ENCODE measurements around the gene UCKL1. TPM values are rescaled to one million over a fixed set of nuclear protein-coding genes. Genes with fewer than 3 reads are reported as not detected.

The UCKL1 gene
- total RNA-seq, 1 donor from 2014 or later: 33.4 TPM

DNA sequence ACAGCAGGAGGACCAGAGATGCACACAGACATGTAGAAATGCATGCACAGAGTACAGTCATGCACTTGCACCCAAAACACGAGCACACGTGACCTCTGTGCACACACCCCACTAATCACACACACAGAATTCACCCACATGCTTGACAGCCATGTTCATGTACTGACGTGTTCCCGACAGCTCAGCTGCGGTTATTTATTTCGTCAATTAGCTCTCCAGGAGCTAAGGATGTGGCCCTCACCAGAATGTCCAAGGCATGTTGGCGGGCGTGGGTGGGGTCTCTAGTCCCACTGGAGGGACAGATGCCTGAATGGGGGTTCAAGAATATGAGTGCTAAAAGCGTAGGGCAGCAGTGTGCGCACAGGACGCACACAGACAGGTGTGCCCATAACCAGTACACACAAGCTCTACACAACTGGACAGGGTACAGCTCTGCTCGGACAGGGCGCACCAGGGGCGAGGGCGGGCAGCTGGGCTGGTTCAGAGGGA, 24.1 kb upstream of the UCKL1 start:
- peaks cover 3% of the 10 kb centered on the region for H3K36me3 Mint-ChIP-seq (ENCODE audit: low read depth, unreplicated experiment)
- no peaks in the 10 kb centered on the region for H3K9me3 ChIP-seq (ENCODE audit: insufficient read depth, low read depth, low read length)
- no peak for TF ChIP-seq EZH2 (IDR thresholded peaks at IDR 0.05; ENCODE audit: insufficient read depth, low read length)
- TF ChIP-seq, protein P1, sequence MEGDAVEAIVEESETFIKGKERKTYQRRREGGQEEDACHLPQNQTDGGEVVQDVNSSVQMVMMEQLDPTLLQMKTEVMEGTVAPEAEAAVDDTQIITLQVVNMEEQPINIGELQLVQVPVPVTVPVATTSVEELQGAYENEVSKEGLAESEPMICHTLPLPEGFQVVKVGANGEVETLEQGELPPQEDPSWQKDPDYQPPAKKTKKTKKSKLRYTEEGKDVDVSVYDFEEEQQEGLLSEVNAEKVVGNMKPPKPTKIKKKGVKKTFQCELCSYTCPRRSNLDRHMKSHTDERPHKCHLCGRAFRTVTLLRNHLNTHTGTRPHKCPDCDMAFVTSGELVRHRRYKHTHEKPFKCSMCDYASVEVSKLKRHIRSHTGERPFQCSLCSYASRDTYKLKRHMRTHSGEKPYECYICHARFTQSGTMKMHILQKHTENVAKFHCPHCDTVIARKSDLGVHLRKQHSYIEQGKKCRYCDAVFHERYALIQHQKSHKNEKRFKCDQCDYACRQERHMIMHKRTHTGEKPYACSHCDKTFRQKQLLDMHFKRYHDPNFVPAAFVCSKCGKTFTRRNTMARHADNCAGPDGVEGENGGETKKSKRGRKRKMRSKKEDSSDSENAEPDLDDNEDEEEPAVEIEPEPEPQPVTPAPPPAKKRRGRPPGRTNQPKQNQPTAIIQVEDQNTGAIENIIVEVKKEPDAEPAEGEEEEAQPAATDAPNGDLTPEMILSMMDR (IDR thresholded peaks at IDR 0.05; ENCODE audit: insufficient read depth, low read depth, low read length): no peak
- DNase-seq (ENCODE audit: low read depth): no peak
- peaks cover 13% of the 10 kb centered on the region for H3K36me3 ChIP-seq (ENCODE audit: insufficient read depth, low read length)
- H4K20me1 ChIP-seq (ENCODE audit: insufficient read depth, low read length): peaks cover 22% of the 10 kb centered on the region
- peak overlapping the region; percentile 76 for H3K27ac ChIP-seq (ENCODE audit: low read depth, low read length)
- H3K4me3 Mint-ChIP-seq (ENCODE audit: unreplicated experiment): peak overlapping the region; percentile 85
- peak overlapping the region; percentile 89 for H3K4me2 ChIP-seq (ENCODE audit: low read length)
- no peaks in the 10 kb centered on the region for H3K9me3 Mint-ChIP-seq (ENCODE audit: unreplicated experiment)
- peaks cover 31% of the 10 kb centered on the region for H3K4me1 Mint-ChIP-seq (ENCODE audit: low read depth, unreplicated experiment)
- peak overlapping the region; percentile 27 for H3K27ac Mint-ChIP-seq (ENCODE audit: unreplicated experiment)
- no peak for FAIRE-seq
- no peaks in the 10 kb centered on the region for H3K27me3 Mint-ChIP-seq (ENCODE audit: low read depth, unreplicated experiment)
- H3K9ac ChIP-seq (ENCODE audit: low read length): no peak overlapping the region
- no peaks in the 10 kb centered on the region for H3K27me3 ChIP-seq (ENCODE audit: insufficient read depth, low read length)
- H2AFZ ChIP-seq (ENCODE audit: low read depth, low read length): peak overlapping the region; percentile 96
- peaks cover 21% of the 10 kb centered on the region for H3K79me2 ChIP-seq (ENCODE audit: insufficient read depth, low read length)
- H3K4me1 ChIP-seq (ENCODE audit: insufficient read depth, low read length): peaks cover 37% of the 10 kb centered on the region
- no peak overlapping the region for H3K4me3 ChIP-seq (ENCODE audit: insufficient read depth, low read depth, low read length)

DNA sequence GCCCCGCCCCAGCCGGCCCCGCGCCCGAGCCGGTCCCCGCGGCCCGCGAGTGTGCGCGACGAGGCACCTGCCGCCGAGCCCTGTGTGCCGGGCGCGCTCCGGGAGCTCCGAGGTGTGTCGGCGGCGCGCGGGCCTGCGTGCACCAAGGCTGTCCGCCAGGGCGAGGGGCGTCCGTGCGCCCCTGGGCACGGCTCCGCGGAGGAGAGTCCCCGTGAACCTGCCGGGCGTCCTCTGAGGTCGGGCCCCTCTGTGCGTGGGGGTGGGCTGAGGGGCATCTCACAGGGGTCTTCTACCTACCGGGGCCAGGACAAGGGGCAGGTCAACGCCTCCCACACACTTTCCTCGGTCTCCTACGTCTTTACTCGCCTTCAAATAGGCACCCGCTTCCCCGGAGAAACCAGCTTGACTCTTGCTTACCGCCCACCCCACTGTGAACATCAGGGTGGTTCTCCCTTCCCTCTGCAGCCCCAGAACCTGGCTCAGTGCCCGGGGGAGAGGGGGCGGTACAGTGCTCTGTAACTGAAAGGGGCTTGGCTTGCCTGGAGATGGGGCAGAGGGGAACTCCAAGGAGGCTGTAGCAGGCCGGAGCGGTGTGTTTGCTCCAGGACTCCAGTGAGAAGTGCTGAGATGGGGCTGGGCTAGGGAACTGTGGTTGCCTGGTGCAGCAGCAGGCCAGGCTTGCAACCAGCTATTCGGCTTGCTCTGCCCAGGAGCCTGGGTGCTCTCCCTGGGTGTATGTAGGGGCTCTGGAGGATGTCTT, 23.5 kb upstream of the UCKL1 start, which contains the start of gene SAMD10:
SAMD10 (minus strand) TSS at position 86 of the 760 bp plus-strand sequence. CDS start 175 bp downstream, outside the sequence.
- Mint-ChIP-seq H3K4me1 (ENCODE audit: low read depth, unreplicated experiment) (peaks cover 31% of the 10 kb centered on the region), H3K36me3 (ENCODE audit: low read depth, unreplicated experiment) (peaks cover 5% of the 10 kb centered on the region), H3K4me3 (ENCODE audit: unreplicated experiment) (peak within 1 kb of the TSS; percentile 85), H3K27me3 (ENCODE audit: low read depth, unreplicated experiment) (no peaks in the 10 kb centered on the region), H3K9me3 (ENCODE audit: unreplicated experiment) (no peaks in the 10 kb centered on the region), H3K27ac (ENCODE audit: unreplicated experiment) (peak within 1 kb of the TSS; percentile 89)
- DNase-seq (ENCODE audit: low read depth): peak; percentile 25
- TF ChIP-seq, protein P1 (IDR thresholded peaks at IDR 0.05; ENCODE audit: insufficient read depth, low read depth, low read length): no peak
- no peak for TF ChIP-seq EZH2 (IDR thresholded peaks at IDR 0.05; ENCODE audit: insufficient read depth, low read length)
- Histone ChIP-seq H3K27me3 (ENCODE audit: insufficient read depth, low read length) (no peaks in the 10 kb centered on the region), H3K4me3 (ENCODE audit: insufficient read depth, low read depth, low read length) (peak within 1 kb of the TSS; percentile 41), H3K36me3 (ENCODE audit: insufficient read depth, low read length) (peaks cover 7% of the 10 kb centered on the region), H3K9ac (ENCODE audit: low read length) (no peak within 1 kb of the TSS), H3K4me1 (ENCODE audit: insufficient read depth, low read length) (peaks cover 40% of the 10 kb centered on the region), H3K79me2 (ENCODE audit: insufficient read depth, low read length) (peaks cover 21% of the 10 kb centered on the region), H3K9me3 (ENCODE audit: insufficient read depth, low read depth, low read length) (no peaks in the 10 kb centered on the region), H3K4me2 (ENCODE audit: low read length) (peak within 1 kb of the TSS; percentile 89), H4K20me1 (ENCODE audit: insufficient read depth, low read length) (peaks cover 19% of the 10 kb centered on the region), H2AFZ (ENCODE audit: low read depth, low read length) (peak within 1 kb of the TSS; percentile 96), H3K27ac (ENCODE audit: low read depth, low read length) (no peak within 1 kb of the TSS)
- no peak for FAIRE-seq

GRCh38 chr20:63979229-63979556, 23.0 kb upstream of the UCKL1 start:
- Mint-ChIP-seq H3K36me3 (ENCODE audit: low read depth, unreplicated experiment) (peaks cover 5% of the 10 kb centered on the region), H3K27me3 (ENCODE audit: low read depth, unreplicated experiment) (no peaks in the 10 kb centered on the region), H3K4me1 (ENCODE audit: low read depth, unreplicated experiment) (peaks cover 31% of the 10 kb centered on the region), H3K27ac (ENCODE audit: unreplicated experiment) (no peak overlapping the region), H3K4me3 (ENCODE audit: unreplicated experiment) (peak overlapping the region; percentile 78), H3K9me3 (ENCODE audit: unreplicated experiment) (no peaks in the 10 kb centered on the region)
- H3K27ac ChIP-seq (ENCODE audit: low read depth, low read length): no peak overlapping the region
- TF ChIP-seq, protein P1 (IDR thresholded peaks at IDR 0.05; ENCODE audit: insufficient read depth, low read depth, low read length): no peak
- TF ChIP-seq EZH2 (IDR thresholded peaks at IDR 0.05; ENCODE audit: insufficient read depth, low read length): no peak
- no peak for FAIRE-seq
- H3K79me2 ChIP-seq (ENCODE audit: insufficient read depth, low read length): peaks cover 21% of the 10 kb centered on the region
- peak overlapping the region; percentile 41 for H3K4me3 ChIP-seq (ENCODE audit: insufficient read depth, low read depth, low read length)
- H3K4me1 ChIP-seq (ENCODE audit: insufficient read depth, low read length): peaks cover 44% of the 10 kb centered on the region
- DNase-seq (ENCODE audit: low read depth): no peak
- H3K4me2 ChIP-seq (ENCODE audit: low read length): peak overlapping the region; percentile 89
- peak overlapping the region; percentile 58 for H2AFZ ChIP-seq (ENCODE audit: low read depth, low read length)
- no peaks in the 10 kb centered on the region for H3K27me3 ChIP-seq (ENCODE audit: insufficient read depth, low read length)
- no peak overlapping the region for H3K9ac ChIP-seq (ENCODE audit: low read length)
- H3K9me3 ChIP-seq (ENCODE audit: insufficient read depth, low read depth, low read length): no peaks in the 10 kb centered on the region
- H4K20me1 ChIP-seq (ENCODE audit: insufficient read depth, low read length): peaks cover 15% of the 10 kb centered on the region
- peaks cover 2% of the 10 kb centered on the region for H3K36me3 ChIP-seq (ENCODE audit: insufficient read depth, low read length)

Data from astrocyte (in vitro differentiated cells and primary cell).